SIG-M5 (cell line): ENCODE results near the gene NPRL2.

ENCODE experiments used
- DNase-seq: peaks from one replicate; lab custom pipeline; 2025; lab: John Stamatoyannopoulos, UW

The NPRL2 gene

GRCh38 chr3:50304601-50305000 is 46.0 kb downstream of the NPRL2 start:
- no peak for DNase-seq

- DNase-seq, result no peak
Measured at GRCh38 chr3:50303013-50303815, 47.4 kb downstream of the NPRL2 start, which contains the start of gene HYAL1. HYAL1 (minus strand) TSS chr3:50303574; CDS start chr3:50302956, 618 bp downstream.

GRCh38 chr3:50302095-50303012 is 48.2 kb downstream of the NPRL2 start:
- DNase-seq, result no peak

- DNase-seq, result no peak
Measured at GRCh38 chr3:50300681-50301254, 49.8 kb downstream of the NPRL2 start.

- peak; percentile 25 for DNase-seq
Measured at GRCh38 chr3:50299929-50300680, 50.5 kb downstream of the NPRL2 start.

- no peak for DNase-seq
Measured at GRCh38 chr3:50299638-50299928, 51.0 kb downstream of the NPRL2 start.

GRCh38 chr3:50298836-50299637 is 51.5 kb downstream of the NPRL2 start, which contains the start of the genes HYAL3 and NAA80:
HYAL3 (minus strand) TSS chr3:50299405; CDS start chr3:50295602, 3,803 bp downstream.
NAA80 (minus strand) TSS chr3:50299405; CDS start chr3:50297463, 1,942 bp downstream.
- peak; percentile 89 for DNase-seq

GRCh38 chr3:50297896-50298725 is 52.5 kb downstream of the NPRL2 start:
- no peak for DNase-seq

- DNase-seq, result no peak
Measured at GRCh38 chr3:50297384-50297775, 53.2 kb downstream of the NPRL2 start.
